ENCODE data around the gene SOCS4.
A peak's percentile ranks its signal among the peaks of the same experiment; 100 is the strongest.
"Not testable (repeated sequence)": the region's sequence is repeated elsewhere in the genome, so short reads cannot be mapped to it uniquely, and the experiment has no call there.

Gene SOCS4

DNA sequence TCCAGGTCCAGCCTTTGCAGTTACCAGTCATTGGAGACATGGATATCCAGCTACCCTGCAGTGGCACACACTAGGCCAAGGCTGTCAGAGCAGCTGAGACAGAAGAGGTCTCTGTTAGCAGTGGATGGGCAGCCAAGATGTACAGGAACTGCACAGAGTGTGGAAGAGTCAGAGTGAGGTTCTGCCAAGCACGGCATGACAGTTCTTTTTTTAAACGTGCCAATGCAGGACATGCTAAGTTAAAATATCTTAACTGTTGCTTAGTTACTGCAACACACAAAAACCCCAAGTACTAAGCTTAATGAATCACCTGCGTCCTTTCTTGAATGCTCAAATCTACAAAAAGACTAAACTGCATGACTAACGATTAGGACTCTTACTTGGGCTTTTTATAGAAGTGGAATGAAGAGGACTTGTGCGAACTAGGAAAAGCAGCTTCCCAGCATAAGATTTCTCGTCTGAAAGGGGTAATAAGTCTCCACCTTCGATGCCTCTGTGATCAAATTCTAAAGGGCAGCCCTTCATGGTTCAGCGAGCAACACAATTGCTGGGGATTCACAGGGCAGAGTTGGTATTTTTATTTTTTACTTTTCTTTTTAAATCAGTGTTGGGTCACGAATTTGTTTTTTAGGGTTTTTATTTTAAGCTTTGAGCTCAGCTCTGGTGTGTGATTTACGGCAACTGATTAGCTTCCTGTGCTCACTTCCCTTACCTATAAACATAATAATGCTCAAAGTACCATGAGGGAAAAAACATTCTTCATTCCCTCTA is 45.0 kb downstream of the SOCS4 start:
- TF ChIP-seq CTCF (IDR thresholded peaks at IDR 0.05; ENCODE audit: low read depth, low read length) = no peak
- DNase-seq (ENCODE audit: low read depth, low spot score) = peak; percentile 95
- no peak overlapping the region for H3K4me3 ChIP-seq (ENCODE audit: low read depth, low read length)
- in situ Hi-C loops (cut with HindIII; ENCODE audit: low sequenced_read_pairs) = no loop called here

DNA sequence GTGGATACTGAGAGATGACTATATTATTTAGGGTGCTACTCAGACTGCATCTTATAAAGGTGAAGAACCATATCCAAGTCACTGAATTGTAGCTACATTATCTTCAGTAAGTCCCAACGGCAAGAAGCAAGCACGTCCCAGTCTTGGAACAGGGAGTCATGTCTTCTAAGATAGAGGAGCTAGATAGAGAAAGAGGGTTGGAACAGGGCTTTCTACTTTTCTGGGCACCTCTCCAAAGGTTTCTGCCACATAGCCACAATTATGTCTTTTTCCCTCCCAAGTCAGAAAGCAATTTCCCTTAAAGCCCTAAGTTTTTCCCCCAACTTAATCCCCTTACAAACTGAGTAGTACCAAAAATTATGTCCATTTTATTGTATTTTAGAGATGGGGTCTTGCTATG is 46.8 kb downstream of the SOCS4 start:
- H3K4me3 ChIP-seq (ENCODE audit: low read depth, low read length) = no peak overlapping the region
- peak; percentile 84 for DNase-seq (ENCODE audit: low read depth, low spot score)
- TF ChIP-seq CTCF (IDR thresholded peaks at IDR 0.05; ENCODE audit: low read depth, low read length) = no peak
- in situ Hi-C loops (cut with HindIII; ENCODE audit: low sequenced_read_pairs) = no loop called here

- TF ChIP-seq CTCF (IDR thresholded peaks at IDR 0.05; ENCODE audit: low read depth, low read length) = no peak
- H3K4me3 ChIP-seq (ENCODE audit: low read depth, low read length) = no peak overlapping the region
- DNase-seq (ENCODE audit: low read depth, low spot score) = peak; percentile 55
- in situ Hi-C loops (cut with HindIII; ENCODE audit: low sequenced_read_pairs) = no loop called here
Observed at GRCh38 chr14:55074662-55075061, 47.6 kb downstream of the SOCS4 start.

DNA sequence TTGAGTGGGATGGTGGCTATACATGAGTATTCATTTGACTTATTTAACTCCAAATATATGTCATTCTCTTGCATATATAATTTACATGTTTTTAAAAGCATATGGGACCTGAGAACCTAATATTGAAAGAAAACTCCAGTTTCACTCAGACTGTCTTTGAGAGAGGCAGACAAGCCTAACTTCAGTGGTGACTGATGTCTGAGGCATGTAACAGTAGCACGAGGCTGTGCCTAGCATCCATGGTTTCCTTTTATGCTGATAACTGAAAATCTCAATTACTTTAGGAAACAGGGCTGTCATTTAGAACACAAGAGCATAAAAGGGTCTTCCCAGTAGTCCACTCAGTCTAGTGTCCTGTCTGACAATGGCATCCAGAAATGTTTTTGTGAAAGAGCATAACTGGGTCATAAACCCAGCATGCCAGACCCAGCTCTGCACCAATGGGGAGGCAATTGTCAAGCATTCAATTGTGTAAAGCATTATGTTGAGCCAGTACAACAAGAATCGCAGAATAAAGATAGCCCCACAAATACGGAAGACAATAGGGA is 48.7 kb downstream of the SOCS4 start:
- in situ Hi-C loops (cut with HindIII; ENCODE audit: low sequenced_read_pairs) = no loop called here
- H3K4me3 ChIP-seq (ENCODE audit: low read depth, low read length) = no peak overlapping the region
- peak; percentile 33 for DNase-seq (ENCODE audit: low read depth, low spot score)
- no peak for TF ChIP-seq CTCF (IDR thresholded peaks at IDR 0.05; ENCODE audit: low read depth, low read length)

- H3K4me3 ChIP-seq (ENCODE audit: low read depth, low read length) = no peak overlapping the region
- DNase-seq (ENCODE audit: low read depth, low spot score) = no peak
- in situ Hi-C loops (cut with HindIII; ENCODE audit: low sequenced_read_pairs) = no loop called here
- no peak for TF ChIP-seq CTCF (IDR thresholded peaks at IDR 0.05; ENCODE audit: low read depth, low read length)
Observed at GRCh38 chr14:55077170-55078151, 50.4 kb downstream of the SOCS4 start.

- H3K4me3 ChIP-seq (ENCODE audit: low read depth, low read length); in situ Hi-C loops (cut with HindIII; ENCODE audit: low sequenced_read_pairs); DNase-seq (ENCODE audit: low read depth, low spot score): not testable (repeated sequence)
Observed at GRCh38 chr14:55079961-55080360, 52.9 kb downstream of the SOCS4 start.
